ENCODE measurements around the gene EVPL.

Gene EVPL

GRCh38 chr17:75959839-75960511 is 67.1 kb downstream of the EVPL start:
- H3K4me1 ChIP-seq (ENCODE audit: insufficient read depth, low read length): peaks cover 12% of the 10 kb centered on the region; the same call in 1 of the 2 replicates
- H3K36me3 ChIP-seq (ENCODE audit: insufficient read depth, low read length): peaks cover 7% of the 10 kb centered on the region; the same call in 1 of the 2 replicates
- no peak overlapping the region for H3K9ac ChIP-seq (ENCODE audit: low read depth, low read length)
- no peaks in the 10 kb centered on the region for H3K9me3 ChIP-seq (ENCODE audit: control insufficient read depth, insufficient read depth, low read length)

DNA sequence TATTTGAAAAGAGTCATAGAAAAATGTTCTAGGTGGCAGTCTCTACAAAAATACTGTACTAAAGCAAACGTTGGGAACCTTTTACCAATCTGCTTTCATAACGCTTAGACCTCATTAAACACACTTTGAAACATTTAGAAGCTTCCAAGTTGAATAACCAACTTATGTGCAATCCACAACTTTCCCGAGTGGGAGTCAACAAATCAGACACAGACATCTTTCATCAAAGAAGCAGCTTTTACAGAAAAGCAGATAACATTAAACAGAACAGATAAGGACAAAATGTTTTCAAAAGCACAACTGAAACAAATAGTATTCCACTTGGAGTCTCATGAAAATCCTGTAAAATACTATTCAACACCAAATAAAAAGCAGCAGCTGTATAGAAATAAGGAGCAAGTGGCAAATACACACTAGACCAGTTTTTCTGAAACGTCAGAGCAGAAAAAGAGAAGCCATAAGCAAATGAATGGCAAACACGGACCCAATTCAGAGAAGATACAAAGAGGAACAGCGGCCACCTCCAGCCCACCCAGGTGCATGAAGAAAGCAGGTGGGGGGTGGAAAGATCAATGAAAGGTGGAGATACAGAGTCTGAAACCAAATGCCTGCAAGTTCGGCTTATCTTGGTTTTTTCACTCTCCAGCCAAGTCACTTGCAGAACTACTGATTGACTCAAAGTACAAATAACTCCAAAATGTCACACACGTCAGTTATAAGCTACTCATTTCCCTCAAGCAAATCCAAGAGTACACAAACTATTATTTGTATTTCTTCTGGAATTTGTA is 67.9 kb downstream of the EVPL start:
- Histone ChIP-seq H3K9ac (ENCODE audit: low read depth, low read length) (no peak overlapping the region), H3K4me1 (ENCODE audit: insufficient read depth, low read length) (peaks cover 12% of the 10 kb centered on the region; the same call in 1 of the 2 replicates), H3K36me3 (ENCODE audit: insufficient read depth, low read length) (peaks cover 7% of the 10 kb centered on the region; the same call in 1 of the 2 replicates), H3K9me3 (ENCODE audit: control insufficient read depth, insufficient read depth, low read length) (no peaks in the 10 kb centered on the region)
